Memory B cell (primary cell): ENCODE results near the gene ADIPOQ.
A peak's percentile ranks its signal among the peaks of the same experiment; 100 is the strongest.
"Not testable (repeated sequence)": the region's sequence is repeated elsewhere in the genome, so short reads cannot be mapped to it uniquely, and the experiment has no call there.

Source experiments
- ATAC-seq: fragments of 150-1000 bp; cut with Tn5 transposase; 2 replicates; pipeline ENCODE4 v1.10.0; 2021; ENCODE audit warnings: low read depth, mild to moderate bottlenecking, moderate library complexity
- DNase-seq, 2 donors: peaks; one replicate each; pipeline ENCODE4 v3.0.0; 2022; ENCODE audit warnings: low spot score in 2 of 2
- H3K27ac Mint-ChIP-seq: one replicate; pipeline ENCODE4 v1.8.0; 2022; ENCODE audit warnings: mild to moderate bottlenecking, moderate library complexity, mixed read lengths
- H3K27me3 Mint-ChIP-seq: one replicate; pipeline ENCODE4 v1.8.0; 2022; ENCODE audit warnings: mixed read lengths
- H3K36me3 Mint-ChIP-seq: one replicate; pipeline ENCODE4 v1.8.0; 2022; ENCODE audit warnings: mild to moderate bottlenecking, mixed read lengths
- H3K4me1 Mint-ChIP-seq: one replicate; pipeline ENCODE4 v1.8.0; 2022; ENCODE audit warnings: mixed read lengths
- H3K4me3 Mint-ChIP-seq: one replicate; pipeline ENCODE4 v1.8.0; 2022; ENCODE audit warnings: mild to moderate bottlenecking, moderate library complexity, mixed read lengths
- H3K9me3 Mint-ChIP-seq: one replicate; pipeline ENCODE4 v1.8.0; 2022; ENCODE audit warnings: mixed read lengths

The ADIPOQ gene

GRCh38 chr3:186888569-186888968, 46.1 kb downstream of the ADIPOQ start:
- no peaks in the 10 kb centered on the region for H3K27me3 Mint-ChIP-seq
- no peak for DNase-seq
- no peaks in the 10 kb centered on the region for H3K9me3 Mint-ChIP-seq
- no peak overlapping the region for H3K27ac Mint-ChIP-seq
- H3K36me3 Mint-ChIP-seq: no peaks in the 10 kb centered on the region
- ATAC-seq: no peak
- no peak overlapping the region for H3K4me3 Mint-ChIP-seq
- H3K4me1 Mint-ChIP-seq: peaks cover 11% of the 10 kb centered on the region

GRCh38 chr3:186889698-186890097, 47.2 kb downstream of the ADIPOQ start:
- H3K4me3 Mint-ChIP-seq, H3K9me3 Mint-ChIP-seq, ATAC-seq, H3K27ac Mint-ChIP-seq, DNase-seq, H3K27me3 Mint-ChIP-seq, H3K36me3 Mint-ChIP-seq: not testable (repeated sequence)
- H3K4me1 Mint-ChIP-seq: peaks cover 11% of the 10 kb centered on the region

- no peak overlapping the region for H3K27ac Mint-ChIP-seq
- no peak for ATAC-seq
Measured at GRCh38 chr3:186890911-186891310, 48.4 kb downstream of the ADIPOQ start.

GRCh38 chr3:186893071-186893470, 50.6 kb downstream of the ADIPOQ start:
- DNase-seq, H3K27me3 Mint-ChIP-seq, H3K4me3 Mint-ChIP-seq, ATAC-seq, H3K9me3 Mint-ChIP-seq, H3K27ac Mint-ChIP-seq, H3K36me3 Mint-ChIP-seq: not testable (repeated sequence)
- peaks cover 11% of the 10 kb centered on the region for H3K4me1 Mint-ChIP-seq

More at GRCh38 chr3:186890911-186891310, 48.4 kb downstream of the ADIPOQ start:
- peaks cover 11% of the 10 kb centered on the region for H3K4me1 Mint-ChIP-seq
- H3K36me3 Mint-ChIP-seq: no peaks in the 10 kb centered on the region
- H3K27me3 Mint-ChIP-seq: no peaks in the 10 kb centered on the region
- no peak for DNase-seq
- H3K9me3 Mint-ChIP-seq: no peaks in the 10 kb centered on the region
- H3K4me3 Mint-ChIP-seq: no peak overlapping the region

- no peaks in the 10 kb centered on the region for H3K36me3 Mint-ChIP-seq
- no peak overlapping the region for H3K27ac Mint-ChIP-seq
- ATAC-seq (no peak), DNase-seq (no peak)
- H3K9me3 Mint-ChIP-seq: no peaks in the 10 kb centered on the region
- no peaks in the 10 kb centered on the region for H3K27me3 Mint-ChIP-seq
- peaks cover 3% of the 10 kb centered on the region for H3K4me1 Mint-ChIP-seq
- no peak overlapping the region for H3K4me3 Mint-ChIP-seq
Measured at GRCh38 chr3:186895406-186895805, 52.9 kb downstream of the ADIPOQ start.

- H3K9me3 Mint-ChIP-seq: no peaks in the 10 kb centered on the region
- ATAC-seq (no peak), DNase-seq (no peak)
- no peaks in the 10 kb centered on the region for H3K27me3 Mint-ChIP-seq
- H3K27ac Mint-ChIP-seq: no peak overlapping the region
- H3K36me3 Mint-ChIP-seq: no peaks in the 10 kb centered on the region
- H3K4me1 Mint-ChIP-seq: peaks cover 6% of the 10 kb centered on the region
- H3K4me3 Mint-ChIP-seq: no peak overlapping the region
Measured at GRCh38 chr3:186896006-186896405, 53.5 kb downstream of the ADIPOQ start.

GRCh38 chr3:186896875-186897274, 54.4 kb downstream of the ADIPOQ start:
- no peaks in the 10 kb centered on the region for H3K27me3 Mint-ChIP-seq
- H3K36me3 Mint-ChIP-seq: no peaks in the 10 kb centered on the region
- H3K9me3 Mint-ChIP-seq: no peaks in the 10 kb centered on the region
- DNase-seq (no peak), ATAC-seq (no peak)
- no peak overlapping the region for H3K27ac Mint-ChIP-seq
- peaks cover 9% of the 10 kb centered on the region for H3K4me1 Mint-ChIP-seq
- no peak overlapping the region for H3K4me3 Mint-ChIP-seq

- DNase-seq: no peak
- no peaks in the 10 kb centered on the region for H3K27me3 Mint-ChIP-seq
- peaks cover 12% of the 10 kb centered on the region for H3K4me1 Mint-ChIP-seq
- peak; percentile 76 for ATAC-seq
- peaks cover 3% of the 10 kb centered on the region for H3K9me3 Mint-ChIP-seq
- peaks cover 15% of the 10 kb centered on the region for H3K36me3 Mint-ChIP-seq
- H3K27ac Mint-ChIP-seq: peak overlapping the region; percentile 69
- no peak overlapping the region for H3K4me3 Mint-ChIP-seq
Measured at GRCh38 chr3:186901135-186901734, 58.7 kb downstream of the ADIPOQ start.

GRCh38 chr3:186902154-186902553, 59.6 kb downstream of the ADIPOQ start:
- peaks cover 12% of the 10 kb centered on the region for H3K4me1 Mint-ChIP-seq
- no peak for ATAC-seq
- no peaks in the 10 kb centered on the region for H3K27me3 Mint-ChIP-seq
- peaks cover 22% of the 10 kb centered on the region for H3K36me3 Mint-ChIP-seq
- no peak for DNase-seq
- peaks cover 10% of the 10 kb centered on the region for H3K9me3 Mint-ChIP-seq
- H3K27ac Mint-ChIP-seq: no peak overlapping the region
- no peak overlapping the region for H3K4me3 Mint-ChIP-seq

GRCh38 chr3:186902713-186903112, 60.2 kb downstream of the ADIPOQ start:
- peaks cover 23% of the 10 kb centered on the region for H3K36me3 Mint-ChIP-seq
- DNase-seq (no peak), ATAC-seq (no peak)
- no peaks in the 10 kb centered on the region for H3K27me3 Mint-ChIP-seq
- no peak overlapping the region for H3K4me3 Mint-ChIP-seq
- no peak overlapping the region for H3K27ac Mint-ChIP-seq
- peaks cover 10% of the 10 kb centered on the region for H3K9me3 Mint-ChIP-seq
- H3K4me1 Mint-ChIP-seq: peaks cover 12% of the 10 kb centered on the region

- H3K9me3 Mint-ChIP-seq: peaks cover 13% of the 10 kb centered on the region
- peaks cover 19% of the 10 kb centered on the region for H3K4me1 Mint-ChIP-seq
Measured at GRCh38 chr3:186903676-186904075, 61.2 kb downstream of the ADIPOQ start.

GRCh38 chr3:186907075-186907474, 64.6 kb downstream of the ADIPOQ start:
- H3K27me3 Mint-ChIP-seq, H3K4me3 Mint-ChIP-seq, ATAC-seq, H3K27ac Mint-ChIP-seq, DNase-seq: not testable (repeated sequence)
- Mint-ChIP-seq H3K4me1 (peaks cover 16% of the 10 kb centered on the region), H3K36me3 (peaks cover 31% of the 10 kb centered on the region), H3K9me3 (peaks cover 13% of the 10 kb centered on the region)

More at GRCh38 chr3:186903676-186904075, 61.2 kb downstream of the ADIPOQ start:
- not testable (repeated sequence) for H3K27ac Mint-ChIP-seq, ATAC-seq, H3K27me3 Mint-ChIP-seq, H3K4me3 Mint-ChIP-seq, DNase-seq
- H3K36me3 Mint-ChIP-seq: peaks cover 31% of the 10 kb centered on the region
